Gastrocnemius medialis (tissue), 4 donors: ENCODE results near the gene SPTBN4.

Experiments used
- POLR2A ChIP-seq, 2 donors: fragments of 450-650 bp; IDR thresholded peaks; one replicate each; pipeline ENCODE4 v1.6.1; 2017; ENCODE audit warnings: antibody characterized with exemption in 2 of 2, mild to moderate bottlenecking in 2 of 2, moderate library complexity in 2 of 2
- TF ChIP-seq, protein P1 (sequence below), 5 experiments: fragments of 450-650 bp in 3 of 5; fragments of 200-600 bp in 2 of 5; sonication (generic) in 2 of 5; IDR thresholded peaks in 4 of 5; conservative IDR thresholded peaks in 1 of 5; 1 replicate in 4 of 5; 2 replicates in 1 of 5; pipeline ENCODE4 v1.5.1; 2016 to 2019; ENCODE audit warnings: antibody characterized with exemption in 5 of 5, mild to moderate bottlenecking in 3 of 5, moderate library complexity in 3 of 5

- TF ChIP-seq, protein P1, sequence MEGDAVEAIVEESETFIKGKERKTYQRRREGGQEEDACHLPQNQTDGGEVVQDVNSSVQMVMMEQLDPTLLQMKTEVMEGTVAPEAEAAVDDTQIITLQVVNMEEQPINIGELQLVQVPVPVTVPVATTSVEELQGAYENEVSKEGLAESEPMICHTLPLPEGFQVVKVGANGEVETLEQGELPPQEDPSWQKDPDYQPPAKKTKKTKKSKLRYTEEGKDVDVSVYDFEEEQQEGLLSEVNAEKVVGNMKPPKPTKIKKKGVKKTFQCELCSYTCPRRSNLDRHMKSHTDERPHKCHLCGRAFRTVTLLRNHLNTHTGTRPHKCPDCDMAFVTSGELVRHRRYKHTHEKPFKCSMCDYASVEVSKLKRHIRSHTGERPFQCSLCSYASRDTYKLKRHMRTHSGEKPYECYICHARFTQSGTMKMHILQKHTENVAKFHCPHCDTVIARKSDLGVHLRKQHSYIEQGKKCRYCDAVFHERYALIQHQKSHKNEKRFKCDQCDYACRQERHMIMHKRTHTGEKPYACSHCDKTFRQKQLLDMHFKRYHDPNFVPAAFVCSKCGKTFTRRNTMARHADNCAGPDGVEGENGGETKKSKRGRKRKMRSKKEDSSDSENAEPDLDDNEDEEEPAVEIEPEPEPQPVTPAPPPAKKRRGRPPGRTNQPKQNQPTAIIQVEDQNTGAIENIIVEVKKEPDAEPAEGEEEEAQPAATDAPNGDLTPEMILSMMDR (IDR thresholded peaks at IDR 0.05 in 4 of 5, conservative IDR thresholded peaks at IDR 0.05 in 1 of 5), result no peak
- no peak for TF ChIP-seq POLR2A (IDR thresholded peaks at IDR 0.05)
Observed at GRCh38 chr19:40420451-40420765, 46.4 kb upstream of the SPTBN4 start.
